Measurements from ENCODE around the gene GALNT11. TPM values are rescaled to one million over a fixed set of nuclear protein-coding genes. Genes with fewer than 3 reads are reported as not detected.

Gene GALNT11
- total RNA-seq, 1 donor, result 42.7 TPM

DNA sequence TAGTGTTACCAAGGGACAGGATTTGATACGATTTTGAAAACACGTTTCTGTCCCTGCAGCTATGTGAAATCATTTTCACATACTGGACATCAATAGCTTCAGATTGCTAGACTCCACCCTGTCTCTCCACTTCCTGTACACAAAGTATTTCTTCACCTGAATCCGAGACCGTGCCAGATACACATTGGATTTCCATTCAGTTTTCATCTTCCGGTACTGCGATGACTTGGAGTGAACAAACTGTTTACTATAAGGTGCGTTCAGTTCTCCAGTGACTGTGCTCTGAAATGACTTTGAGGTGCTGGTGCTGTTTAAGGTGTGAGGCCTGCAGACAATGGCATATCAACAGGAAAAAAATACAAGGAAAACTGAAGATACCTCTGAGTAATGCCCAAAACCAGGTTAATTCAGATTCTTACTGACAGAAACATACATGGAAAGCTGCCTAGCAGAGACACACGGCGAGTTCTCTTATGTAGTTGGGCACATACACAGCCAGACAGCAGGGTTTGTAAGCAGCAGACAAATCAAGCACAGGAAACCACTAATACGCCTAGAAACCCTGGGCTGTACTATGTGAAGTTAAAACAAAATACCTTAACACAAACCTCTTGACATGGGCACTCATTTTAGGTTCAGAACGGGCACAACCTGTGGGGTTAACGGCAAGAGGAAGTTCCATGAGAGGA, 119.2 kb downstream of the GALNT11 start:
- Histone ChIP-seq H3K27me3 (ENCODE audit: insufficient read depth, low read length) (no peaks in the 10 kb centered on the region), H3K4me1 (ENCODE audit: insufficient read depth, low read length) (peaks cover 16% of the 10 kb centered on the region), H3K4me3 (ENCODE audit: insufficient read depth, low read length) (no peak overlapping the region), H3K9me3 (ENCODE audit: low read depth, low read length) (no peaks in the 10 kb centered on the region), H3K79me2 (ENCODE audit: insufficient read depth, low read length) (no peaks in the 10 kb centered on the region), H4K20me1 (ENCODE audit: insufficient read depth, low read length) (peaks cover 73% of the 10 kb centered on the region), H2AFZ (ENCODE audit: low read length) (no peak overlapping the region), H3K27ac (ENCODE audit: low read depth, low read length) (no peak overlapping the region), H3K36me3 (ENCODE audit: insufficient read depth, low read length) (peaks cover 64% of the 10 kb centered on the region), H3K4me2 (ENCODE audit: insufficient read depth, low read length) (no peak overlapping the region)
- no peak for DNase-seq (ENCODE audit: insufficient read length, low spot score, missing footprints)
- no peak for TF ChIP-seq CTCF (IDR thresholded peaks at IDR 0.05; ENCODE audit: extremely low read depth, low read depth, low read length)

DNA sequence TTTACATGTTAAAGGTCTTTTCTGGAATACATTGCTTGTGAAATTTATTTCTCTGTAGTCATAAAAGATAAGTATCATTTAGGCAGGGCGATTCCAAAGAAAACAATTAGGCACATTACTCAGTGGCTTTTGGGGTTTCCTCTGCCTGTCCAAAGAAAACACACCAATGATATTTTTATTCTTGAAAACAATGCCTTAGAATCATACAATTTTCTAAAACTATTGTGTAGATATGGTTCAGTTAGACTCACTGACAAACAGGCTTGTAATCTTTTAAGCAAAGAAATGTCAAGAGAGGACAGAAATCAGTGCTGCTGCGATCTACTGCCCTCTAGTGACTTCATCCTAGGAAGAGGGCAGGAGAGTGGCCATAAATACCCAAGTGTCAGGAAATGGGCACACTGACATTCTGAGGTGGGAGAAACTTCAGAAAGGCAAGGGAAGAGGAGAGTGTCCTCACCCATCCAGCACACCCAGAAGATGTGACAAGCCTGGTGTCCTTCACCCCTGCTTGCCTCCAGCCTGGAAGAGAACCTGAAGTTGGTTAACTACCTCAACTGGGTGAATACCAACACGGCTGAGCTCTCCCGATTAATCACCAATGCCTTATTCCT, 120.5 kb downstream of the GALNT11 start:
- no peak overlapping the region for H2AFZ ChIP-seq (ENCODE audit: low read length)
- H3K4me2 ChIP-seq (ENCODE audit: insufficient read depth, low read length), result peak overlapping the region; percentile 23
- peaks cover 16% of the 10 kb centered on the region for H3K4me1 ChIP-seq (ENCODE audit: insufficient read depth, low read length)
- no peaks in the 10 kb centered on the region for H3K79me2 ChIP-seq (ENCODE audit: insufficient read depth, low read length)
- no peaks in the 10 kb centered on the region for H3K27me3 ChIP-seq (ENCODE audit: insufficient read depth, low read length)
- peaks cover 69% of the 10 kb centered on the region for H4K20me1 ChIP-seq (ENCODE audit: insufficient read depth, low read length)
- no peak overlapping the region for H3K4me3 ChIP-seq (ENCODE audit: insufficient read depth, low read length)
- H3K9me3 ChIP-seq (ENCODE audit: low read depth, low read length), result no peaks in the 10 kb centered on the region
- peak; percentile 84 for TF ChIP-seq CTCF (IDR thresholded peaks at IDR 0.05; ENCODE audit: extremely low read depth, low read depth, low read length)
- DNase-seq (ENCODE audit: insufficient read length, low spot score, missing footprints), result peak; percentile 72
- H3K36me3 ChIP-seq (ENCODE audit: insufficient read depth, low read length), result peaks cover 62% of the 10 kb centered on the region
- no peak overlapping the region for H3K27ac ChIP-seq (ENCODE audit: low read depth, low read length)

DNA sequence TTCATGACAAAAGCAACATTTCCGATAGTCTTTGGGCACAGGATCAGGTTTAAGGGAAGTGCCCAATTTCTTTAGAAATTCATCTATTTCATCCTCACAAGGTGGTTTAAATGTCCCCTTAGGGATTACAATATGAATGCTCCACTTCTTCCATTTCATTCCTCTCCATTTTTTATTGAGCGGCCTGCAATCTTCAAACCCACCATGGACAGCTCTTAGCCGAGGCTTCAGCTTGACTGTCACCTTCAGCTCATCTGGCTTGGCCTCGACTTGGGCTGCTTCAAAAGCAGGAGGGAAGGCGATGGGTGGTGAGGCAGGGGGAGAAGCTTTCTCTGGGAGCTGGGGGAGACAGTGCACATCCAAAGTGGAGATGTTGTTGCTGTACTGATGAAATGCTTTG, 123.2 kb downstream of the GALNT11 start:
- Histone ChIP-seq H4K20me1 (ENCODE audit: insufficient read depth, low read length) (peaks cover 62% of the 10 kb centered on the region), H3K36me3 (ENCODE audit: insufficient read depth, low read length) (peaks cover 73% of the 10 kb centered on the region)
- no peak for DNase-seq (ENCODE audit: insufficient read length, low spot score, missing footprints)

More for the DNA sequence above, 123.2 kb downstream of the GALNT11 start:
- H2AFZ ChIP-seq (ENCODE audit: low read length), result no peak overlapping the region
- H3K27ac ChIP-seq (ENCODE audit: low read depth, low read length), result no peak overlapping the region
- H3K9me3 ChIP-seq (ENCODE audit: low read depth, low read length), result no peaks in the 10 kb centered on the region
- peaks cover 16% of the 10 kb centered on the region for H3K4me1 ChIP-seq (ENCODE audit: insufficient read depth, low read length)
- no peak for TF ChIP-seq CTCF (IDR thresholded peaks at IDR 0.05; ENCODE audit: extremely low read depth, low read depth, low read length)
- H3K4me3 ChIP-seq (ENCODE audit: insufficient read depth, low read length), result no peak overlapping the region
- no peaks in the 10 kb centered on the region for H3K27me3 ChIP-seq (ENCODE audit: insufficient read depth, low read length)
- no peak overlapping the region for H3K4me2 ChIP-seq (ENCODE audit: insufficient read depth, low read length)
- H3K79me2 ChIP-seq (ENCODE audit: insufficient read depth, low read length), result no peaks in the 10 kb centered on the region
